ENCODE results near the gene RAB5B.

Gene RAB5B, protein sequence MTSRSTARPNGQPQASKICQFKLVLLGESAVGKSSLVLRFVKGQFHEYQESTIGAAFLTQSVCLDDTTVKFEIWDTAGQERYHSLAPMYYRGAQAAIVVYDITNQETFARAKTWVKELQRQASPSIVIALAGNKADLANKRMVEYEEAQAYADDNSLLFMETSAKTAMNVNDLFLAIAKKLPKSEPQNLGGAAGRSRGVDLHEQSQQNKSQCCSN

GRCh38 chr12:55973599-55974307 is at the start of gene RAB5B:
RAB5B (plus strand) TSS chr12:55974078; CDS start chr12:55986961, 12,883 bp downstream.
- H3K9ac ChIP-seq (ENCODE audit: low read length) = peak within 1 kb of the TSS; percentile 78
- H3K4me2 ChIP-seq (ENCODE audit: low read depth, low read length) = peak within 1 kb of the TSS; percentile 71
- no peaks in the 10 kb centered on the region for H3K9me3 ChIP-seq (replicated peaks; ENCODE audit: insufficient read depth, low read length)
- H3K27ac ChIP-seq (ENCODE audit: low read length) = peak within 1 kb of the TSS; percentile 35; the same call in 1 of the 2 replicates
- H4K20me1 ChIP-seq (ENCODE audit: insufficient read depth, low read length) = no peaks in the 10 kb centered on the region
- H3K9me2 ChIP-seq (replicated peaks; ENCODE audit: insufficient read depth, low read length) = no peaks in the 10 kb centered on the region
- H3F3A ChIP-seq (ENCODE audit: insufficient read depth, low read length) = peaks cover 12% of the 10 kb centered on the region
- peak within 1 kb of the TSS; percentile 84 for H3K4me3 ChIP-seq (ENCODE audit: low read length)
- H3K4me1 ChIP-seq (ENCODE audit: low read length) = peaks cover 19% of the 10 kb centered on the region
- H3K27me3 ChIP-seq (replicated peaks; ENCODE audit: insufficient read depth, low read length) = no peaks in the 10 kb centered on the region
- H3K79me2 ChIP-seq (ENCODE audit: low read length) = peaks cover 40% of the 10 kb centered on the region
- no peak for TF ChIP-seq EZH2 (optimal IDR thresholded peaks at IDR 0.05; ENCODE audit: low read depth, low read length)
- TF ChIP-seq EZH2phosphoT487 (IDR thresholded peaks at IDR 0.05; ENCODE audit: low read length) = no peak
- no peak for TF ChIP-seq CTCF (IDR thresholded peaks at IDR 0.05; ENCODE audit: low read length)
- peak within 1 kb of the TSS; percentile 84 for H2AFZ ChIP-seq (ENCODE audit: low read length)
- DNase-seq = peak; percentile 100
- H3K36me3 ChIP-seq (replicated peaks; ENCODE audit: insufficient read depth, low read length) = no peaks in the 10 kb centered on the region

DNA sequence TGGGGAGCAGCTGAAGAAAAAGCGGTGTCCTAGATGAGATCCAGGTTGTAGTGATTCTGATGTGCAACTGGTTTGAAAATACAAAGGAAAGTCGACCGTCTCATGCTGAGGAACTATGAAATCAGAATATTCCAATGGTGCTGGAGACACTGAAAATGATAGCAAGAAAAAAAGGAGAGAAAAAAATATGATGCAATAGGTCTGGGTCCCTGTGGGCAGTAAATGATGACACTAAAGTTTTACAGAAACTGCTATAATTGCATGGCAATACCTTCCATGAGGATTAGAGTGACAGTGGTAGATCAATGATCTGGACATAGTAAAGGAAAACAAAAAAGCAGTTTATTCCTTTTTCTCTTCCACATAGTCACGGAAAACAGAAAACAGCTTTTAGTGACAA is 48.5 kb upstream of the RAB5B start:
- TF ChIP-seq EZH2phosphoT487 (IDR thresholded peaks at IDR 0.05; ENCODE audit: low read length) = no peak
- Histone ChIP-seq H3K27me3 (replicated peaks; ENCODE audit: insufficient read depth, low read length) (no peaks in the 10 kb centered on the region), H3K4me1 (ENCODE audit: low read length) (peaks cover 22% of the 10 kb centered on the region), H3K4me3 (ENCODE audit: low read length) (no peak overlapping the region), H3K27ac (ENCODE audit: low read length) (no peak overlapping the region), H3K9ac (ENCODE audit: low read length) (no peak overlapping the region), H3K36me3 (replicated peaks; ENCODE audit: insufficient read depth, low read length) (peaks cover 3% of the 10 kb centered on the region; the same call in 1 of the 2 replicates), H4K20me1 (ENCODE audit: insufficient read depth, low read length) (no peaks in the 10 kb centered on the region; the same call in 1 of the 2 replicates), H3K4me2 (ENCODE audit: low read depth, low read length) (peak overlapping the region; percentile 94), H3K9me2 (replicated peaks; ENCODE audit: insufficient read depth, low read length) (no peaks in the 10 kb centered on the region), H2AFZ (ENCODE audit: low read length) (no peak overlapping the region), H3F3A (ENCODE audit: insufficient read depth, low read length) (peaks cover 39% of the 10 kb centered on the region), H3K79me2 (ENCODE audit: low read length) (peaks cover 67% of the 10 kb centered on the region), H3K9me3 (replicated peaks; ENCODE audit: insufficient read depth, low read length) (no peaks in the 10 kb centered on the region)
- no peak for DNase-seq

GRCh38 chr12:55925870-55926737 is 47.8 kb upstream of the RAB5B start:
- DNase-seq = no peak
- Histone ChIP-seq H3K4me1 (ENCODE audit: low read length) (peaks cover 28% of the 10 kb centered on the region), H2AFZ (ENCODE audit: low read length) (peak overlapping the region; percentile 88), H3K9ac (ENCODE audit: low read length) (peak overlapping the region; percentile 87), H4K20me1 (ENCODE audit: insufficient read depth, low read length) (no peaks in the 10 kb centered on the region; the same call in 1 of the 2 replicates), H3K27ac (ENCODE audit: low read length) (peak overlapping the region; percentile 86; the same call in 1 of the 2 replicates), H3K36me3 (replicated peaks; ENCODE audit: insufficient read depth, low read length) (peaks cover 3% of the 10 kb centered on the region; the same call in 1 of the 2 replicates), H3K4me2 (ENCODE audit: low read depth, low read length) (peak overlapping the region; percentile 94), H3F3A (ENCODE audit: insufficient read depth, low read length) (peaks cover 39% of the 10 kb centered on the region), H3K27me3 (replicated peaks; ENCODE audit: insufficient read depth, low read length) (no peaks in the 10 kb centered on the region), H3K9me2 (replicated peaks; ENCODE audit: insufficient read depth, low read length) (no peaks in the 10 kb centered on the region), H3K79me2 (ENCODE audit: low read length) (peaks cover 60% of the 10 kb centered on the region), H3K9me3 (replicated peaks; ENCODE audit: insufficient read depth, low read length) (no peaks in the 10 kb centered on the region), H3K4me3 (ENCODE audit: low read length) (peak overlapping the region; percentile 94)
- TF ChIP-seq CTCF (IDR thresholded peaks at IDR 0.05; ENCODE audit: low read length) = no peak
- TF ChIP-seq EZH2 (optimal IDR thresholded peaks at IDR 0.05; ENCODE audit: low read depth, low read length) = no peak
- TF ChIP-seq EZH2phosphoT487 (IDR thresholded peaks at IDR 0.05; ENCODE audit: low read length) = no peak
